ENCODE results near the gene LILRB4.
"Not testable (repeated sequence)": the region's sequence is repeated elsewhere in the genome, so short reads cannot be mapped to it uniquely, and the experiment has no call there.

Gene LILRB4

GRCh38 chr19:54662730-54663129, at the start of gene LILRB4:
LILRB4 (plus strand) TSS chr19:54662985; CDS start chr19:54663034, 49 bp downstream.
- no peak for DNase-seq

- DNase-seq, result no peak
Measured at GRCh38 chr19:54614726-54615125, 48.1 kb upstream of the LILRB4 start.

GRCh38 chr19:54616057-54616456, 46.7 kb upstream of the LILRB4 start:
- no peak for DNase-seq

- no peak for DNase-seq
Measured at GRCh38 chr19:54616821-54617560, 45.8 kb upstream of the LILRB4 start.

- no peak for DNase-seq
Measured at GRCh38 chr19:54620464-54620863, 42.3 kb upstream of the LILRB4 start.

- DNase-seq, result no peak
Measured at GRCh38 chr19:54622431-54622830, 40.4 kb upstream of the LILRB4 start.

- not testable (repeated sequence) for DNase-seq
Measured at GRCh38 chr19:54624234-54624633, 38.6 kb upstream of the LILRB4 start.

- not testable (repeated sequence) for DNase-seq
Measured at GRCh38 chr19:54624934-54625730, 37.7 kb upstream of the LILRB4 start.

- DNase-seq, result no peak
Measured at GRCh38 chr19:54626757-54627156, 36.0 kb upstream of the LILRB4 start.

GRCh38 chr19:54627912-54628311, 34.9 kb upstream of the LILRB4 start:
- not testable (repeated sequence) for DNase-seq

GRCh38 chr19:54630262-54630661, 32.5 kb upstream of the LILRB4 start, which contains the start of gene LILRB1:
LILRB1 (plus strand) TSS chr19:54630484; CDS start chr19:54631074, 590 bp downstream.
- DNase-seq, result not testable (repeated sequence)

- no peak for DNase-seq
Measured at GRCh38 chr19:54630782-54631181, 32.0 kb upstream of the LILRB4 start.

GRCh38 chr19:54631489-54632337, 31.1 kb upstream of the LILRB4 start:
- DNase-seq, result not testable (repeated sequence)

- DNase-seq, result not testable (repeated sequence)
Measured at GRCh38 chr19:54632517-54632916, 30.3 kb upstream of the LILRB4 start.

- DNase-seq, result no peak
Measured at GRCh38 chr19:54633401-54633800, 29.4 kb upstream of the LILRB4 start.

- not testable (repeated sequence) for DNase-seq
Measured at GRCh38 chr19:54636081-54636480, 26.7 kb upstream of the LILRB4 start.

GRCh38 chr19:54638683-54639082, 24.1 kb upstream of the LILRB4 start:
- no peak for DNase-seq

GRCh38 chr19:54642953-54643352, 19.8 kb upstream of the LILRB4 start:
- not testable (repeated sequence) for DNase-seq

- DNase-seq, result not testable (repeated sequence)
Measured at GRCh38 chr19:54643583-54643982, 19.2 kb upstream of the LILRB4 start.

- DNase-seq, result no peak
Measured at GRCh38 chr19:54644056-54644455, 18.7 kb upstream of the LILRB4 start.

- DNase-seq, result no peak
Measured at GRCh38 chr19:54646331-54646841, 16.4 kb upstream of the LILRB4 start.

- DNase-seq, result no peak
Measured at GRCh38 chr19:54648129-54648528, 14.7 kb upstream of the LILRB4 start.

All from 8988T (cell line).